ENCODE data around the gene PIGO.

DNA sequence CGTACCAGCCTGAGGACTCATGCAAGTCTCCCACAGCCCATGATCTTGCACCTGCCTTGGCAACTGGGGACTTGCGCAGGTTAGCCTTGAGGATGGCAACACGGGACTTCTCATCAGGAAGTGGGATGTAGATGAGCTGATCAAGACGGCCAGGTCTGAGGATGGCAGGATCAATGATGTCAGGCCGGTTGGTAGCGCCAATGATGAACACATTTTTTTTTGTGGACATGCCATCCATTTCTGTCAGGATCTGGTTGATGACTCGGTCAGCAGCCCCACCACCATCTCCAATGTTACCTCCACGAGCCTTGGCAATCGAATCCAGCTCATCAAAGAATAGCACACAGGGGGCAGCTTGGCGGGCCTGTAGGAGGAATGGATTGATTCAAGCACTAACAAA lies 37.0 kb downstream of the PIGO start:
- TF ChIP-seq, protein P1, sequence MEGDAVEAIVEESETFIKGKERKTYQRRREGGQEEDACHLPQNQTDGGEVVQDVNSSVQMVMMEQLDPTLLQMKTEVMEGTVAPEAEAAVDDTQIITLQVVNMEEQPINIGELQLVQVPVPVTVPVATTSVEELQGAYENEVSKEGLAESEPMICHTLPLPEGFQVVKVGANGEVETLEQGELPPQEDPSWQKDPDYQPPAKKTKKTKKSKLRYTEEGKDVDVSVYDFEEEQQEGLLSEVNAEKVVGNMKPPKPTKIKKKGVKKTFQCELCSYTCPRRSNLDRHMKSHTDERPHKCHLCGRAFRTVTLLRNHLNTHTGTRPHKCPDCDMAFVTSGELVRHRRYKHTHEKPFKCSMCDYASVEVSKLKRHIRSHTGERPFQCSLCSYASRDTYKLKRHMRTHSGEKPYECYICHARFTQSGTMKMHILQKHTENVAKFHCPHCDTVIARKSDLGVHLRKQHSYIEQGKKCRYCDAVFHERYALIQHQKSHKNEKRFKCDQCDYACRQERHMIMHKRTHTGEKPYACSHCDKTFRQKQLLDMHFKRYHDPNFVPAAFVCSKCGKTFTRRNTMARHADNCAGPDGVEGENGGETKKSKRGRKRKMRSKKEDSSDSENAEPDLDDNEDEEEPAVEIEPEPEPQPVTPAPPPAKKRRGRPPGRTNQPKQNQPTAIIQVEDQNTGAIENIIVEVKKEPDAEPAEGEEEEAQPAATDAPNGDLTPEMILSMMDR (IDR thresholded peaks at IDR 0.05): no peak
- TF ChIP-seq RAD21 (IDR thresholded peaks at IDR 0.05; ENCODE audit: low read length): no peak
- no peak for TF ChIP-seq TAF1 (IDR thresholded peaks at IDR 0.05; ENCODE audit: borderline replicate concordance, low read depth, low read length)
- TF ChIP-seq GABPA (IDR thresholded peaks at IDR 0.05; ENCODE audit: low read depth): no peak
- no peak for TF ChIP-seq POLR2AphosphoS5 (IDR thresholded peaks at IDR 0.05; ENCODE audit: low read depth, low read length)
- TF ChIP-seq FOSL2 (IDR thresholded peaks at IDR 0.05; ENCODE audit: borderline replicate concordance, low read depth): no peak
- no peak for TF ChIP-seq TCF12 (IDR thresholded peaks at IDR 0.05)
- no peak for TF ChIP-seq RFX5 (IDR thresholded peaks at IDR 0.05; ENCODE audit: low read length)
- TF ChIP-seq NRF1 (IDR thresholded peaks at IDR 0.05; ENCODE audit: low read depth, low read length): no peak
- TF ChIP-seq RXRA (IDR thresholded peaks at IDR 0.05; ENCODE audit: borderline replicate concordance, low read depth): no peak
- no peak for TF ChIP-seq JUND (IDR thresholded peaks at IDR 0.05)
